D721Med (cell line): Measurements from ENCODE around the gene DIO3.

ENCODE experiments used
- DNase-seq: peaks from one replicate; pipeline ENCODE4 v3.0.0; 2011; ENCODE audit warnings: low spot score; ENCODE audit not compliant: insufficient read length
- FAIRE-seq: peaks from 2 replicates; lab custom pipeline; 2011; peaks lifted over from hg19 to GRCh38; lab: Jason Lieb, UNC
- CTCF ChIP-seq: IDR thresholded peaks from 2 replicates; pipeline ENCODE4 v1.5.1; 2012; ENCODE audit warnings: mild to moderate bottlenecking, control low read depth; ENCODE audit not compliant: insufficient read depth; ENCODE audit errors: missing control alignments

Gene DIO3

GRCh38 chr14:101534198-101534597 is 27.1 kb upstream of the DIO3 start:
- no peak for DNase-seq
- no peak for TF ChIP-seq CTCF
- no peak for FAIRE-seq

DNA sequence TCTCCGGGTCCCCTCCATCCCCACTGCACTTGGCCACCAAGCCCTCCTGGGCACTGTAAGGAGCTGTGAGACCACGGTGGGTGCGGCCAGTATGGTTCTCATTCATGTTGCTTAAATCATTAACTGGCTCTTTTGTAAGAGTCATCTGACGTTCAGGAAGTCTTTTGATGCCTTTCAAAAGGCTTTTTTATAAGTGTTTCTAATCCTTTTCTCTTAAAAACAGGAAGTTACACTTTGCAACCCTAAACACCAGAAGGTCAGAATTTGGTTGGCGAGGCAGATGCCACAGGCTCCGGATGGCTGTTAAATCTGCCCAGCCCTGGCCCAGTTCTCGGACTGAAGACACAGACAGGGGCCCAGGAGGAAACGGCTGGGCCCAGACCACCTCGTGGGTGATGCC is 26.1 kb upstream of the DIO3 start:
- no peak for TF ChIP-seq CTCF
- no peak for DNase-seq

GRCh38 chr14:101535701-101536207 is 25.5 kb upstream of the DIO3 start:
- TF ChIP-seq CTCF, result no peak
- DNase-seq, result no peak
- FAIRE-seq, result no peak

More for the DNA sequence above, 26.1 kb upstream of the DIO3 start:
- no peak for FAIRE-seq

DNA sequence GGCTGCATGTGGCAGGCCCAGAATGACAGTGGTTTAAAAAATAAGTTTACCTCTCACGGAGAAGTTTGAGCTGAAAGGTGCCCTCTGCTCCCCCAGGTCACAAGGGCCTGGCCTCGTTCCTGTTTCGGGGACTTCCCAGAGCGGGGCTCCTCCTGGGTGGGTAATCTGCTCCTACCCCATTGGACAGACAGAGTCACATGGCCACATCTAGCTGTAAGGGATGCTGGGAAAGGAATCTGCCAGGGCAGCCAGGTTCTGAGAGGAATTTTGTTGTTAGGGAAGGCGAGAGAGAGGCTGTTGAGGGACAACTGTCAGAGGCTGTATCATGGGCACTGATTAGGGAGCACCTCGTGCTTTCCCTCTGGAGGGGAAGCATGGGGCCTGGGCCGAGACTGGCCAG is 24.0 kb upstream of the DIO3 start:
- TF ChIP-seq CTCF, result no peak
- FAIRE-seq (no peak), DNase-seq (no peak)

DNA sequence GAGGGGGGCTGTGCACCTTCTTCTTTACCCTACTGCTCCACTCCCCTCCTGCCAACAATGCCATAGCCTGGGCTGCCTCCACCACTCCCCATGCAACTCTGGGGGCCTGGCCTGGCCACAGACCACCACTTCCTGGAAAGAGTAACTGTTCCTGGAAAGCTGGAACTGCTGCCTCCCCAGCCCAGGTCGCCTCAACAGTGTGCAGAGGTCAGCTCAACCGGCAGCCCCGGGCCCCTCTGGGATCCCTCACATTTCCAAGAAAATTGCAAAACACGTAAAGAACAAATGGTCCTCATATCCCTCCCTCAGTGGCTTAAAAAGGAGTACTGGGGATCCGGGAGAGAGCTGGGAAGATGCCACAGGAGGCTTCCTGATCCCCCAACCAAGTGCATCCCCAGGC is 22.4 kb upstream of the DIO3 start:
- FAIRE-seq (no peak), DNase-seq (no peak)
- no peak for TF ChIP-seq CTCF

DNA sequence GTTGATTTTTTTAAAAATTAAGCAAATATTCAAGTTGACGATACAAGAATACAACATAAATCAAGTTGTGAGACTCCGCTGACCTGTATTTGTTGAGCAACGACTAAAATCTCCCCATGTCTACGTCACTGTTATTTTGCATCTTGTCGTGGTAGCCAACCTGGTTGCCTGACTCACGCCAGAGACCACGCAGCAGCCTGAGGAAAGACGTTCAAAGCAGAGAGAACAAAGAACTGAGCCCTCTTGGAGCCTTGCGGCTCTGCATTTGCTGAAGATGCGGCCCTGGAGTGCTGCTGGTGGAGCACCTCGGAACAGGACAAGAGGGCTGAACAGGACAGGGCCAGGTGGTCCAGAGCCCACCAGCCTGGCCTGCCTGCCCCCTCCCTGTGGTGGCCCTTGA is 21.4 kb upstream of the DIO3 start:
- TF ChIP-seq CTCF, result no peak
- DNase-seq, result no peak
- no peak for FAIRE-seq

DNA sequence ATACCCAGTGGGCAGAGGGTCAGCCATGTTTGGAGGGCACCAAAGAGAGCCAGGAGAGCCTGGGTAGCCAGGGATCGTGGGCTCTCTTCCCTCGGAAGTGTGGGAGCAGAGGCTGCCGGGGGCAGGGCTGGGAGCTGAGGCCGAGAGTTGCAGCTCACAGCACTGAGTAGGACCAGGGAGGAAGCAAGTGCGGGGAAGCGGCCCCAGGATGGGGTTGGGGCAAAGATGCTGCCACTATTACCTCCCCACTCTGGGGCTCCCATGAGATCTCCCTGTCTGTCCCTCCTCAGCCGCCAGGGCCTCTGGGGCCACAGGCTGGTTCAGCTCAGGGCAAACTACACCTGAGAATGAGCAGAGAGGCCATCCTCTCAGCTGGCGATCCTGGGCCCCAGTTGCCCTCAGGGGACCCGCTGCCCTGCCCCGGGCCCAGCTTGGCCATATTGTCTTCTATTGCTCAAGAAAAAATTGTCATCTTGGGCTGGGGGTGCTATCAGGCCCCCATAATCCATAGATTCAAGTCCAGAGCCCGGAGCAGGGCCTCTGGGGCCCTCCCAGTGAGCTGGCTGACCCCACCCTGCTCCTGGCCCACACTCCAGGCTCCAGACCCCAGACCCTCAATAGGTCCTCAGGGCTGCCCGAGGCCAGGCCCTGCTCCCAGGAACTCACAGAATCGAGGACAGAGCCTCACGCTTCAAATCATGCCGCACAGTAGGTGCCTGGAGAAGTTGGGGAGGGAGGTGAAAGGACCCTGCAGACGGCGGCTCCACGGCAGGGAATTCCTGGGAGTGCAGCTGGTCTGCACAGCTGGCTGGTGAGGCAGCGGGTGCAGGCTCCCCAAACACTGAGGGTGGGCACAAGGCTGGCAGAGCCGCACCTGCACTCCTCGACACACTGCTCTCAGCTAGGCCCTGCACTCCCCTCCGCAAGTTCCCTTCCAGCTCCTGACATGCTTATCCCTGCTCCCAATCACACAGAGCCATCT is 20.5 kb upstream of the DIO3 start:
- TF ChIP-seq CTCF, result no peak
- FAIRE-seq (no peak), DNase-seq (no peak)
